ENCODE results near the gene PPM1B. TPM values are rescaled to one million over a fixed set of nuclear protein-coding genes. Genes with fewer than 3 reads are reported as not detected.

Gene PPM1B
- total RNA-seq, 4 donors from 2014 or later: 49.1 to 63.5 (median 55.1) TPM

DNA sequence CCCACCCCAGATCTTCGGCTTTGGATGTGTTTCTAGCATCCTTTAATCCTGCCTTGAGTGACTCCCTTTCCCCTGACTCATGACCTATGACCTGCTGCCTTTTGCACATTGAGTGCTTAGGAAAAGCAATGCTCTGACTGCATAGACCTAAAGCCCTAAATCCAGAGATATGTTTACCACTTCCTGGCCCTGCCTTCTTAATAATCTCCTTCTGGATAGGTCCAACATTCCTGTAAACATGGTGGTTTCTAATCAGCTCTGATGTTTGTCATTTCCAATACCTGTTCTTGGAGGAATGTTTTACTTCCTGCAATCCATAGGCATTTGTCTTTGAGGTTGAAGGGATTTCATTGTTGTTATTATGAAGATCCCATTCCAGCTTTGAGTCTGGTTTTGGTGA lies 108.9 kb downstream of the PPM1B start:
- TF ChIP-seq, protein P1, sequence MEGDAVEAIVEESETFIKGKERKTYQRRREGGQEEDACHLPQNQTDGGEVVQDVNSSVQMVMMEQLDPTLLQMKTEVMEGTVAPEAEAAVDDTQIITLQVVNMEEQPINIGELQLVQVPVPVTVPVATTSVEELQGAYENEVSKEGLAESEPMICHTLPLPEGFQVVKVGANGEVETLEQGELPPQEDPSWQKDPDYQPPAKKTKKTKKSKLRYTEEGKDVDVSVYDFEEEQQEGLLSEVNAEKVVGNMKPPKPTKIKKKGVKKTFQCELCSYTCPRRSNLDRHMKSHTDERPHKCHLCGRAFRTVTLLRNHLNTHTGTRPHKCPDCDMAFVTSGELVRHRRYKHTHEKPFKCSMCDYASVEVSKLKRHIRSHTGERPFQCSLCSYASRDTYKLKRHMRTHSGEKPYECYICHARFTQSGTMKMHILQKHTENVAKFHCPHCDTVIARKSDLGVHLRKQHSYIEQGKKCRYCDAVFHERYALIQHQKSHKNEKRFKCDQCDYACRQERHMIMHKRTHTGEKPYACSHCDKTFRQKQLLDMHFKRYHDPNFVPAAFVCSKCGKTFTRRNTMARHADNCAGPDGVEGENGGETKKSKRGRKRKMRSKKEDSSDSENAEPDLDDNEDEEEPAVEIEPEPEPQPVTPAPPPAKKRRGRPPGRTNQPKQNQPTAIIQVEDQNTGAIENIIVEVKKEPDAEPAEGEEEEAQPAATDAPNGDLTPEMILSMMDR (IDR thresholded peaks at IDR 0.05): no peak
- no peak for DNase-seq (ENCODE audit: low spot score)

DNA sequence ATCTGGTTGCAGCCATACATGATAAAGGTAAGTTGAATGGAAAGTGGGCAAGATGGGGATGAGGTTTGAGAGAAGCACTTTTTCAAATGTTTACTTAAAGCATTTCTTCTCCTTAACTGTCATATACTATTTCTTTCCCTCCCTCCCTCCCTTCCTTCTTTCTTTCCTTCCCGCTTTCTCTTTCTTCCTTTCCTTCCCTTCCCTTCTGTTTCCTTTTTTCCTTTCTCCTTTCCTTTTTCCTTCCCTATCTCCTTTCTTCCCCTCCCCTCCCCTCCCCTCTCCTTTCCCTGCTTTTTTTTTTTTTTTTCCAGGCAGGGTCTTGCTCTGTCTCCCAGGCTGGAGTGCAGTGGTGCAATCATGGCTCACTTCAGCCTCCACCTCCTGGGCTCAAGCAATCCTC lies 112.2 kb downstream of the PPM1B start:
- ATAC-seq (ENCODE audit: low FRiP score): no peak
- no peak for DNase-seq (ENCODE audit: low spot score)
- TF ChIP-seq, protein P1 (IDR thresholded peaks at IDR 0.05): no peak

More for the DNA sequence above, 108.9 kb downstream of the PPM1B start:
- no peak for ATAC-seq (ENCODE audit: low FRiP score)

Small RNA genes within 50 kb of the gene (small RNA-seq; reads per million reads assigned to genes)
- not detected for gene RNU6-566P

Other genes with a start within 250 kb of the PPM1B start
- gene LRPPRC, start 172.9 kb upstream of the PPM1B start, total RNA-seq: 10 to 100 TPM; 47.5 to 87.4 (median 56.3) TPM
- under 1 TPM in 3 of 4 donors, not detected in 1; 0.19 to 0.95 (median 0.60) TPM for gene SLC3A1, start 106.6 kb downstream of the PPM1B start, total RNA-seq
- 10 to 100 TPM; 18.7 to 40.6 (median 31.3) TPM for gene PREPL, start 192.6 kb downstream of the PPM1B start, total RNA-seq
- 10 to 100 TPM in 2 of 4 donors, 1 to 10 TPM in 2; 7.6 to 16.2 (median 9.4) TPM for gene CAMKMT, start 193.1 kb downstream of the PPM1B start, total RNA-seq

Data from omental fat pad (tissue), 4 donors.